ENCODE measurements around the gene KNDC1. TPM values are rescaled to one million over a fixed set of nuclear protein-coding genes. Genes with fewer than 3 reads are reported as not detected.

KNDC1 gene
- total and polyA plus RNA-seq, 2 of the 13 experiments (the other 11 are each of a cell fraction or from before 2014, with no cell fraction given) = 0.69 TPM; not detected in 1

- POLR2A ChIA-PET = no interaction called here
- no peak for FAIRE-seq
- no peak overlapping the region for H3K27ac ChIP-seq (ENCODE audit: extremely low read length, insufficient read depth, low read length)
- in situ Hi-C loops (cut with HindIII; ENCODE audit: extremely low pct_ligation_motif_present, low pct_unique_long_range_greater_than_20kb) = loop anchor here (10.0 kb wide), 1 partner anchor 183 kb away; the partner anchor contains the start of gene CFAP46
- CTCF ChIA-PET (ENCODE audit: low intra/inter-chr PET ratio, low total read pairs) = no interaction called here
- 42% methylated on average over 17 of the region's 36 CpGs for WGBS (ENCODE audit: low lambda C conversion rate)
- no peaks in the 10 kb centered on the region for H3K79me2 ChIP-seq (ENCODE audit: insufficient read depth, low read length)
- peaks cover 6% of the 10 kb centered on the region; the same call in 1 of the 2 replicates for H4K20me1 ChIP-seq (ENCODE audit: insufficient read depth, low read length)
- H3K27me3 ChIP-seq (ENCODE audit: control insufficient read depth in 1 of 2, insufficient read depth in 2 of 2, low read length in 2 of 2) = peaks cover 8 to 27% of the 10 kb centered on the region in 2 experiments; a peak in 4 of 5 replicates
- DNase-seq (ENCODE audit: low spot score) = no peak
- no peaks in the 10 kb centered on the region for H3K4me1 ChIP-seq (ENCODE audit: insufficient read depth, low read length)
- no TSS peak for BruUV-seq (replicated peaks)
- H3K9me3 ChIP-seq (ENCODE audit: low read length) = no peaks in the 10 kb centered on the region
- no peak overlapping the region for H3K4me2 ChIP-seq (ENCODE audit: low read depth, low read length)
- intact Hi-C loops (cut with micrococcal nuclease; ENCODE audit: unreplicated experiment) = no loop called here
- no peak; the same call in 2 of the 3 replicates for ATAC-seq
- no peak overlapping the region for H2AFZ ChIP-seq (ENCODE audit: low read length)
- no peaks in the 10 kb centered on the region for H3K36me3 ChIP-seq (replicated peaks in 1 of 2; ENCODE audit: control insufficient read depth in 1 of 2, insufficient read depth in 2 of 2, low read length in 2 of 2)
- H3K9ac ChIP-seq (ENCODE audit: insufficient read depth, low read depth, low read length) = no peak overlapping the region
- H3K4me3 ChIP-seq (replicated peaks in 1 of 3; ENCODE audit: insufficient read depth in 1 of 3, low read depth in 2 of 3, low read length in 3 of 3) = no peak overlapping the region
- no peak for TF ChIP-seq ATF1 (CRISPR knock-in tag; IDR thresholded peaks at IDR 0.05)
- no peak for TF ChIP-seq NFE2 (CRISPR knock-in tag; IDR thresholded peaks at IDR 0.05)
- no peak for TF ChIP-seq IKZF1 (IDR thresholded peaks at IDR 0.05)
- TF ChIP-seq MATR3 (CRISPR knock-in tag; IDR thresholded peaks at IDR 0.05) = no peak
- no peak for TF ChIP-seq MED1 (CRISPR knock-in tag; IDR thresholded peaks at IDR 0.05)
- TF ChIP-seq, protein P1, sequence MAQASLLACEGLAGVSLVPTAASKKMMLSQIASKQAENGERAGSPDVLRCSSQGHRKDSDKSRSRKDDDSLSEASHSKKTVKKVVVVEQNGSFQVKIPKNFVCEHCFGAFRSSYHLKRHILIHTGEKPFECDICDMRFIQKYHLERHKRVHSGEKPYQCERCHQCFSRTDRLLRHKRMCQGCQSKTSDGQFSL (CRISPR knock-in tag; IDR thresholded peaks at IDR 0.05) = no peak
- no peak for TF ChIP-seq HINFP (CRISPR knock-in tag; IDR thresholded peaks at IDR 0.05; ENCODE audit: low read depth)
- TF ChIP-seq ZNF33B (CRISPR knock-in tag; IDR thresholded peaks at IDR 0.05) = no peak
- TF ChIP-seq ZNF256 (CRISPR knock-in tag; conservative IDR thresholded peaks at IDR 0.05) = no peak
- no peak for TF ChIP-seq CEBPG (CRISPR knock-in tag; IDR thresholded peaks at IDR 0.05)
- TF ChIP-seq ZNF503 (CRISPR knock-in tag; IDR thresholded peaks at IDR 0.05) = no peak
- TF ChIP-seq, protein P2, sequence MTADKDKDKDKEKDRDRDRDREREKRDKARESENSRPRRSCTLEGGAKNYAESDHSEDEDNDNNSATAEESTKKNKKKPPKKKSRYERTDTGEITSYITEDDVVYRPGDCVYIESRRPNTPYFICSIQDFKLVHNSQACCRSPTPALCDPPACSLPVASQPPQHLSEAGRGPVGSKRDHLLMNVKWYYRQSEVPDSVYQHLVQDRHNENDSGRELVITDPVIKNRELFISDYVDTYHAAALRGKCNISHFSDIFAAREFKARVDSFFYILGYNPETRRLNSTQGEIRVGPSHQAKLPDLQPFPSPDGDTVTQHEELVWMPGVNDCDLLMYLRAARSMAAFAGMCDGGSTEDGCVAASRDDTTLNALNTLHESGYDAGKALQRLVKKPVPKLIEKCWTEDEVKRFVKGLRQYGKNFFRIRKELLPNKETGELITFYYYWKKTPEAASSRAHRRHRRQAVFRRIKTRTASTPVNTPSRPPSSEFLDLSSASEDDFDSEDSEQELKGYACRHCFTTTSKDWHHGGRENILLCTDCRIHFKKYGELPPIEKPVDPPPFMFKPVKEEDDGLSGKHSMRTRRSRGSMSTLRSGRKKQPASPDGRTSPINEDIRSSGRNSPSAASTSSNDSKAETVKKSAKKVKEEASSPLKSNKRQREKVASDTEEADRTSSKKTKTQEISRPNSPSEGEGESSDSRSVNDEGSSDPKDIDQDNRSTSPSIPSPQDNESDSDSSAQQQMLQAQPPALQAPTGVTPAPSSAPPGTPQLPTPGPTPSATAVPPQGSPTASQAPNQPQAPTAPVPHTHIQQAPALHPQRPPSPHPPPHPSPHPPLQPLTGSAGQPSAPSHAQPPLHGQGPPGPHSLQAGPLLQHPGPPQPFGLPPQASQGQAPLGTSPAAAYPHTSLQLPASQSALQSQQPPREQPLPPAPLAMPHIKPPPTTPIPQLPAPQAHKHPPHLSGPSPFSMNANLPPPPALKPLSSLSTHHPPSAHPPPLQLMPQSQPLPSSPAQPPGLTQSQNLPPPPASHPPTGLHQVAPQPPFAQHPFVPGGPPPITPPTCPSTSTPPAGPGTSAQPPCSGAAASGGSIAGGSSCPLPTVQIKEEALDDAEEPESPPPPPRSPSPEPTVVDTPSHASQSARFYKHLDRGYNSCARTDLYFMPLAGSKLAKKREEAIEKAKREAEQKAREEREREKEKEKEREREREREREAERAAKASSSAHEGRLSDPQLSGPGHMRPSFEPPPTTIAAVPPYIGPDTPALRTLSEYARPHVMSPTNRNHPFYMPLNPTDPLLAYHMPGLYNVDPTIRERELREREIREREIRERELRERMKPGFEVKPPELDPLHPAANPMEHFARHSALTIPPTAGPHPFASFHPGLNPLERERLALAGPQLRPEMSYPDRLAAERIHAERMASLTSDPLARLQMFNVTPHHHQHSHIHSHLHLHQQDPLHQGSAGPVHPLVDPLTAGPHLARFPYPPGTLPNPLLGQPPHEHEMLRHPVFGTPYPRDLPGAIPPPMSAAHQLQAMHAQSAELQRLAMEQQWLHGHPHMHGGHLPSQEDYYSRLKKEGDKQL (CRISPR knock-in tag; IDR thresholded peaks at IDR 0.05; ENCODE audit: low read depth) = no peak
- no peak for TF ChIP-seq ZNF557 (CRISPR knock-in tag; IDR thresholded peaks at IDR 0.05)
- TF ChIP-seq SP4 (CRISPR knock-in tag; IDR thresholded peaks at IDR 0.05) = no peak
- TF ChIP-seq, protein P3, sequence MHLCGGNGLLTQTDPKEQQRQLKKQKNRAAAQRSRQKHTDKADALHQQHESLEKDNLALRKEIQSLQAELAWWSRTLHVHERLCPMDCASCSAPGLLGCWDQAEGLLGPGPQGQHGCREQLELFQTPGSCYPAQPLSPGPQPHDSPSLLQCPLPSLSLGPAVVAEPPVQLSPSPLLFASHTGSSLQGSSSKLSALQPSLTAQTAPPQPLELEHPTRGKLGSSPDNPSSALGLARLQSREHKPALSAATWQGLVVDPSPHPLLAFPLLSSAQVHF (CRISPR knock-in tag; IDR thresholded peaks at IDR 0.05) = no peak
- TF ChIP-seq SOX5 (CRISPR knock-in tag; IDR thresholded peaks at IDR 0.05; ENCODE audit: borderline replicate concordance) = no peak
These were observed 32.5 kb upstream of the KNDC1 start for GRCh38 chr10:133127291-133128125.

Data from HepG2 (cell line).